Ishikawa (cell line): ENCODE measurements around the gene C3orf18.

Experiments
- CEBPB ChIP-seq: IDR thresholded peaks from 2 replicates; pipeline ENCODE4 v1.6.1; 2012
- CREB1 ChIP-seq: IDR thresholded peaks from 2 replicates; pipeline ENCODE4 v1.6.1; 2012; ENCODE audit warnings: low read depth
- EGR1 ChIP-seq: IDR thresholded peaks from 2 replicates; pipeline ENCODE4 v1.6.1; 2012
- EP300 ChIP-seq: IDR thresholded peaks from 2 replicates; pipeline ENCODE4 v1.6.1; 2012; ENCODE audit warnings: borderline replicate concordance
- FOXM1 ChIP-seq: IDR thresholded peaks from 2 replicates; pipeline ENCODE4 v1.6.1; 2012; ENCODE audit warnings: low read depth, borderline replicate concordance
- NFIC ChIP-seq: IDR thresholded peaks from 2 replicates; pipeline ENCODE4 v1.6.1; 2012
- RAD21 ChIP-seq: IDR thresholded peaks from 2 replicates; pipeline ENCODE4 v1.6.1; 2012; ENCODE audit warnings: low read depth
- TAF1 ChIP-seq: IDR thresholded peaks from 2 replicates; pipeline ENCODE4 v1.6.1; 2012; ENCODE audit warnings: low read depth, mild to moderate bottlenecking
- TCF12 ChIP-seq: IDR thresholded peaks from 2 replicates; pipeline ENCODE4 v1.6.1; 2012; ENCODE audit warnings: low read depth
- TEAD4 ChIP-seq: IDR thresholded peaks from 2 replicates; pipeline ENCODE4 v1.6.1; 2012
- YY1 ChIP-seq: IDR thresholded peaks from 2 replicates; pipeline ENCODE4 v1.6.1; 2012; ENCODE audit warnings: low read depth
- ZBTB7A ChIP-seq: IDR thresholded peaks from 2 replicates; pipeline ENCODE4 v1.6.1; 2012; ENCODE audit warnings: low read depth
- TF ChIP-seq, protein P1 (sequence below): IDR thresholded peaks from 2 replicates; pipeline ENCODE4 v1.6.1; 2012
- TF ChIP-seq, protein P2 (sequence below): IDR thresholded peaks from 2 replicates; pipeline ENCODE4 v1.6.1; 2012; ENCODE audit warnings: low read depth, mild to moderate bottlenecking
- TF ChIP-seq, protein P3 (sequence below): IDR thresholded peaks from 2 replicates; pipeline ENCODE4 v1.6.1; 2012

C3orf18 gene

DNA sequence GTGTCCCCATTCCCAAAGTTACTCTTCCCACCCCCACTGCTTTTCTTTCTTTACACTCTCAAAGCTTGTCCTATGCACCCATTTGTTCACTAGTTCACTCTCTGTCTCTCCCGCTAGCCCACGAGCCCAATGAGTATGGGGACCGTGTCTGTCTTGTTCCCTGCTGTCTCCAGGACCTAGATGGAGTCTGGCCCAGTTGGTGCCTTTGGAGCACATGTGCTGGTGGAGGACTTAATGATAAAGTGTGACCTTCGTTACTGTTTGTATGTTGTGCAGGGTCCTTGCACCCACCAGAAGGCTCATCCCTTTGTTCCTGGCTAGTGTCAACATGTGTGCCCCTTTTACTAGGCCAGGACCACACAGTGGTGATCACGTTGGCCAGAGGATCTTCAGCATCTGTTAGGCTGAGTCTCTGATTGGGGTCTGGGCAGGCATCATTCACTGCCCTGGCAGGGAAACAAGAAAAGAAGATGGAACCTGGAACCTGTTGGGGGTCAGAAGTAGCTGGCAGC is 36.6 kb upstream of the C3orf18 start:
- TF ChIP-seq YY1 (no peak), CREB1 (no peak), RAD21 (no peak), TCF12 (no peak), FOXM1 (no peak), EGR1 (no peak), TEAD4 (no peak), ZBTB7A (no peak), EP300 (no peak), TAF1 (no peak), NFIC (no peak), CEBPB (no peak)
- TF ChIP-seq, protein P1, sequence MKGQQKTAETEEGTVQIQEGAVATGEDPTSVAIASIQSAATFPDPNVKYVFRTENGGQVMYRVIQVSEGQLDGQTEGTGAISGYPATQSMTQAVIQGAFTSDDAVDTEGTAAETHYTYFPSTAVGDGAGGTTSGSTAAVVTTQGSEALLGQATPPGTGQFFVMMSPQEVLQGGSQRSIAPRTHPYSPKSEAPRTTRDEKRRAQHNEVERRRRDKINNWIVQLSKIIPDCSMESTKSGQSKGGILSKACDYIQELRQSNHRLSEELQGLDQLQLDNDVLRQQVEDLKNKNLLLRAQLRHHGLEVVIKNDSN = no peak
- TF ChIP-seq, protein P2, sequence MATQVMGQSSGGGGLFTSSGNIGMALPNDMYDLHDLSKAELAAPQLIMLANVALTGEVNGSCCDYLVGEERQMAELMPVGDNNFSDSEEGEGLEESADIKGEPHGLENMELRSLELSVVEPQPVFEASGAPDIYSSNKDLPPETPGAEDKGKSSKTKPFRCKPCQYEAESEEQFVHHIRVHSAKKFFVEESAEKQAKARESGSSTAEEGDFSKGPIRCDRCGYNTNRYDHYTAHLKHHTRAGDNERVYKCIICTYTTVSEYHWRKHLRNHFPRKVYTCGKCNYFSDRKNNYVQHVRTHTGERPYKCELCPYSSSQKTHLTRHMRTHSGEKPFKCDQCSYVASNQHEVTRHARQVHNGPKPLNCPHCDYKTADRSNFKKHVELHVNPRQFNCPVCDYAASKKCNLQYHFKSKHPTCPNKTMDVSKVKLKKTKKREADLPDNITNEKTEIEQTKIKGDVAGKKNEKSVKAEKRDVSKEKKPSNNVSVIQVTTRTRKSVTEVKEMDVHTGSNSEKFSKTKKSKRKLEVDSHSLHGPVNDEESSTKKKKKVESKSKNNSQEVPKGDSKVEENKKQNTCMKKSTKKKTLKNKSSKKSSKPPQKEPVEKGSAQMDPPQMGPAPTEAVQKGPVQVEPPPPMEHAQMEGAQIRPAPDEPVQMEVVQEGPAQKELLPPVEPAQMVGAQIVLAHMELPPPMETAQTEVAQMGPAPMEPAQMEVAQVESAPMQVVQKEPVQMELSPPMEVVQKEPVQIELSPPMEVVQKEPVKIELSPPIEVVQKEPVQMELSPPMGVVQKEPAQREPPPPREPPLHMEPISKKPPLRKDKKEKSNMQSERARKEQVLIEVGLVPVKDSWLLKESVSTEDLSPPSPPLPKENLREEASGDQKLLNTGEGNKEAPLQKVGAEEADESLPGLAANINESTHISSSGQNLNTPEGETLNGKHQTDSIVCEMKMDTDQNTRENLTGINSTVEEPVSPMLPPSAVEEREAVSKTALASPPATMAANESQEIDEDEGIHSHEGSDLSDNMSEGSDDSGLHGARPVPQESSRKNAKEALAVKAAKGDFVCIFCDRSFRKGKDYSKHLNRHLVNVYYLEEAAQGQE = no peak
- TF ChIP-seq, protein P3, sequence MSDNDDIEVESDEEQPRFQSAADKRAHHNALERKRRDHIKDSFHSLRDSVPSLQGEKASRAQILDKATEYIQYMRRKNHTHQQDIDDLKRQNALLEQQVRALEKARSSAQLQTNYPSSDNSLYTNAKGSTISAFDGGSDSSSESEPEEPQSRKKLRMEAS = no peak

DNA sequence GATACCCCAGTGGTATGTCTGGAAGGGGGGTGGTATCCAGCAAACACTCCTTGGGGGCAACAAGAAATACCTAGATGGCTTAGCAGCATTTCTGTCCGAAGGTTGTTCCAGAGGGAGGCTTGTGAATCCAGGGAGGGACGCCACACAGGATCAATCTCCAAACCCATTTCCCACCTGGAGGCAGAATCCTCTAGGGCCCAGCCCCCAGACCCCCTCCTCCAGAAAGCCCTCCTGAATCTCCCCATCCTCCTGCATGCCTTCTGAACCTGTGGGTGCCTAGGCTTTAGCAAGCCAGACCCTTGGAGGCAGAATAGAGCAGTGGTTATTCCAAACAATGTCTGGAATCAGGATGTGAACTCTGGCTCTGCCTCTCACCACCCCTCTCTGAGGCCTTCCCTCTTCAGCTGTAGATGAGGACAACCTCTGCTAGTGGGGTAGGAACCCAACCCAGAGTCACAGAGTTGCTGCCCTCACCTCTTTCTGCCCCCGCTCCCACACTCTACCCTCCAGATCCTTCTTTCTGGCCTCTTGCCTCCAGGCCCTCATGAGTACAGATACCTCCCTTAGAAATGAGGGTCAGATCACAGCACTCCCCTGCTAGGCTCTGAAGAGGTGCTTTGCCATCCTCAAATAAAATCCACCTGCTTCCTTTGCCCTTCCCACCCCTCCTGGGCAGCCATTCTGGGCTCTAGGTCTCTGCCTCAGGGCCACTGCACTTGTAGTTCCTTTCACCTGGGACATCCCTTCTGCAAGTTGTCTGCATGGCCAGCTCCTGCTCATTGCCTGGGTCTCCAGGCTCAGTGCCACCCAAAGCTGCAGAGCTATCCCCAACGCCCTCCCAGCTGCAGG is 35.9 kb upstream of the C3orf18 start:
- no peak for TF ChIP-seq CEBPB
- no peak for TF ChIP-seq EP300
- TF ChIP-seq, protein P1 = no peak
- no peak for TF ChIP-seq NFIC
- no peak for TF ChIP-seq TAF1
- TF ChIP-seq, protein P2 = no peak
- no peak for TF ChIP-seq TEAD4
- no peak for TF ChIP-seq EGR1
- TF ChIP-seq, protein P3 = no peak
- no peak for TF ChIP-seq ZBTB7A
- TF ChIP-seq FOXM1 = no peak
- TF ChIP-seq TCF12 = no peak
- TF ChIP-seq YY1 = no peak
- no peak for TF ChIP-seq RAD21
- TF ChIP-seq CREB1 = no peak

DNA sequence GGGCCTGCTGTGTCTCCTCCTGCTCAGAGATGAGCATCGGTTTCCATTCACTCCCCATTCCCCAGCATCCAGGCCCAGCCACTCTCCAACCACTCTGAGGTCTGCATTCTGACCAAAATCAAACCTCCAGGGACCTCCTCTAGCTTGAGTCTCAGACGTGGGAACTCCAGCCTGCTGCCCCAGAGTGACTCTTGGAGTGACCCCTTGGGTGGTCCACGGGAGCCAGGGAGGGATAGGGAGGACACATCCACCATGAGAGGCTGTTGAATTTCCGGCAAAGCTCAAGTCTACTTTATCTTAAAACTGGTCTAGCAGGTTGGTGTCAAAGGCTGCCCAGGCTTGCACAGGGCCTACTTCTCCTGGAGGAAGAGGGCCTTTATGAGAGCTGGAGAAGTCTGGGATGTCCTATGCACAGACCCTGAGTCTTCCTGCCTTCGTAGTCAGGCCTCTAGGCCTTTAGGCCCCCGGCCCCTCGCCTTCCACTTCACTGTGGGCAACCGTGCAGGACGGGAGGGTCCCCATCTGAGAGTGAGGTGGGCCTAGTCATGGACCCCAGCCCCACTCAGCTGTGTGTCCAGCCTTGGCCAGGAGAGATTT is 35.1 kb upstream of the C3orf18 start:
- no peak for TF ChIP-seq EGR1
- TF ChIP-seq, protein P1 = no peak
- no peak for TF ChIP-seq EP300

DNA sequence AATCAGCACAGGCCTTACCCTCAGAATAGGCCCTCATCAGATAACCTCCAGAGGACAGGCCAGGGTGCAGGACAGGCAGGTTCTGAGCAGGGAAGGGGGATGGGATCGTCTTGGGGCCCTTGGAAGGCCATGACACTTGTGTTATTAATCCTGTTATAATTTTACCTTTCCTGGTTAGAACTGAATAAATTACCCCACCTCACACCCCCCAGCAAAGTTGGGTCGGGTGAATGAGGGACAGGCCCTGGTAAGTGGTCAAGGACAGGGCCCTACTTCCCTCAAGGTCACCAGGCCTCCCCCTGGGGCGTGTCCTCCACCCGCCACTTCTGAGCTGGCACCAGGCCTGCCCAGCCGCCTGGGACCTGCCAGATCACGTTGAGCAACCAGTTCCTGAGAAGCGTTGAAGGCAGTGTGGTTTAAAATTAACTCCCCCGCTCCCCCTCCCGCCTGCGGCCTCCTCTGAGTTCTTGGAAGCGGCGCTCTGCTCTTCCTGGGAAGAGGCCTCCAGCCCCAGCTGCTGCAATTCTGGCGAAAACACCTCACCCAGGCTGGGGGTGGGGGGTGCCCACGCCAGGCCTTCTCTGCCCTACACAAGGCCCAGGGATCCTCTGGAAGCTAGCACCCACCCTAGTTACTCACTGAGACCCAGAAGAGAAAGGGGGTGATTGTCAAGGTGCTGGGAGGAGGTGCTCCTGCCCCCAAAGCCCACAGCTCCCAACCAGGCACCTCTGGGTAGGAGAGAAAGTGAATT is 33.5 kb upstream of the C3orf18 start:
- TF ChIP-seq CEBPB (peak; percentile 93), TAF1 (0 out of 2 replicates have a peak, but pooled peaks have one; percentile 27), EP300 (peak; percentile 62; the same call in 1 of the 2 replicates), CREB1 (no peak), YY1 (0 out of 2 replicates have a peak, but pooled peaks have one; percentile 39), FOXM1 (peak; percentile 66; the same call in 1 of the 2 replicates), TEAD4 (peak; percentile 55), NFIC (peak; percentile 95), TCF12 (peak; percentile 83), ZBTB7A (0 out of 2 replicates have a peak, but pooled peaks have one; percentile 58), EGR1 (peak; percentile 51; the same call in 1 of the 2 replicates), RAD21 (no peak)
- TF ChIP-seq, protein P3 = peak; percentile 83
- TF ChIP-seq, protein P2 = no peak
- TF ChIP-seq, protein P1 = peak; percentile 44
